ENCODE data around the gene SHC4.

Gene SHC4

DNA sequence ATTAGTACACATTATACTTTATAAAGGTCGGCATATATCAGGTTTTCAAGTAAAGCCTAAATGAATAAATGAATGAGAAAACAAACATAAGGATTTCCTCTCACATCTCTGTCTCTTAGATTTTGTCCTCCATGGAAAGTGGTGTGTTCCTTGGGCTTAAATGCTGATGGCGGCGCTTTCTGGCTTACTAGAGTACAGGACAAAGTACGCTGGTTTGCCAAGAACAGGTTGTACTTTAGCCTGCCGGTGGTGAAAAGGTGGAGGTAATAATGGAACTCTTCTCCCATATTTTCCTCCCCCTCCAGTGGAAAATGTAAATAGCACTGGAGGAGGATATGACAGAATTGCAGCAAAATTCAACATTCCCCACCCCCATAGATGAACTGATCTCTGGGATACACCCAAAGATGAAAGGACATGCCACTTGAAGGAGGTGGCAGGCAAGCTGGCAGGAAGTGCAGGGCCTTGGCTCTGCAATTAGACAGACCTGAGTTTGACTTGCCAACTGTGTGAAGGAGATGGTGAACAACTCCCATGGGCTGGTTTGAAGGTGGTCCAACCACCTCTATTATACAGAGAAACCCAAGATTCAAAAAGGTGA, 182.1 kb downstream of the SHC4 start:
- no peak overlapping the region for H2AFZ ChIP-seq (ENCODE audit: insufficient read depth, low read length, poor library complexity)
- H4K91ac ChIP-seq (ENCODE audit: low read depth, low read length): no peak overlapping the region
- H3K4me2 ChIP-seq (ENCODE audit: low read length): no peak overlapping the region
- H3K27ac ChIP-seq (ENCODE audit: low read depth, low read length): no peak overlapping the region
- H3K79me2 ChIP-seq (ENCODE audit: control insufficient read depth, insufficient read depth, low read length, poor library complexity): no peaks in the 10 kb centered on the region
- H3K14ac ChIP-seq (ENCODE audit: low read length): no peak overlapping the region
- H3K27me3 ChIP-seq (ENCODE audit: insufficient read depth, low read length): no peaks in the 10 kb centered on the region
- H3K9me3 ChIP-seq (ENCODE audit: insufficient read depth, low read depth, low read length): no peaks in the 10 kb centered on the region
- no peak overlapping the region for H4K8ac ChIP-seq (ENCODE audit: low read depth, low read length)
- no peak for DNase-seq
- no CpG with 5 or more reads among the region's 5 CpGs for WGBS (ENCODE audit: extremely low coverage, insufficient coverage, insufficient read length)
- H3K79me1 ChIP-seq (ENCODE audit: low read length): no peaks in the 10 kb centered on the region
- peaks cover 0 to 6% of the 10 kb centered on the region in 2 experiments for H3K36me3 ChIP-seq (ENCODE audit: control insufficient read depth in 1 of 2, insufficient read depth in 2 of 2, low read length in 2 of 2)
- H2BK5ac ChIP-seq (ENCODE audit: low read depth, low read length, poor library complexity): no peak overlapping the region
- no peak overlapping the region for H3K4ac ChIP-seq (ENCODE audit: low read depth, low read length)
- no peak overlapping the region for H2BK12ac ChIP-seq (ENCODE audit: low read length)
- H3K9ac ChIP-seq (ENCODE audit: low read length): no peak overlapping the region
- no peaks in the 10 kb centered on the region for H3K4me1 ChIP-seq (ENCODE audit: control insufficient read depth in 1 of 2, insufficient read depth in 2 of 2, low read length in 2 of 2)
- no peak overlapping the region for H3K23ac ChIP-seq (ENCODE audit: low read length)
- peak overlapping the region; percentile 14 for H3K4me3 ChIP-seq (ENCODE audit: low read depth, low read length)
- no peak overlapping the region for H2BK120ac ChIP-seq (ENCODE audit: insufficient read depth, low read length, poor library complexity)
- H2AK5ac ChIP-seq (ENCODE audit: low read length): no peak overlapping the region
- H4K12ac ChIP-seq (ENCODE audit: low read depth, low read length): no peak overlapping the region
- no peak overlapping the region for H3K18ac ChIP-seq (ENCODE audit: low read length)

DNA sequence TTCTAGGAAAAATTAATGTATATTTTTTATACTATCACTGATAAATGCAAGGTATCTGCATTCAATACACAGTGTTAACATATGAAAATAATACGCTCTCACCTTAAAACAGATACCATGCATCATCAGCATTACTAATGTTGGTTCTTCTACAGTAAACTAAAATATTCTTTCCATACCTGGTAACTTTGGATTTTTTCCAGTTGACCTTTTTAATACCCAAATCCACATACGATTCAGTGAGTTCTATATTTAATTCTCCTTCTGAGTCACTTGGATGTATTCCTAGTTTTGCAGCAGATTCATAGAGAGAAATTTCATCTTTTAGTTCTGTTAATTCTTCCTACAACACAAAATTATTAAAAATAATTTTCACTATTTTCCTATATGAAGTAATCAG, 182.7 kb downstream of the SHC4 start:
- no peak overlapping the region for H3K9ac ChIP-seq (ENCODE audit: low read length)
- no peak overlapping the region for H2AFZ ChIP-seq (ENCODE audit: insufficient read depth, low read length, poor library complexity)
- no peak overlapping the region for H3K4me3 ChIP-seq (ENCODE audit: low read depth, low read length)
- H3K27ac ChIP-seq (ENCODE audit: low read depth, low read length): no peak overlapping the region
- no peak overlapping the region for H2AK5ac ChIP-seq (ENCODE audit: low read length)
- H4K12ac ChIP-seq (ENCODE audit: low read depth, low read length): no peak overlapping the region
- no peaks in the 10 kb centered on the region for H3K79me1 ChIP-seq (ENCODE audit: low read length)
- H3K4ac ChIP-seq (ENCODE audit: low read depth, low read length): no peak overlapping the region
- peaks cover 0 to 6% of the 10 kb centered on the region in 2 experiments for H3K36me3 ChIP-seq (ENCODE audit: control insufficient read depth in 1 of 2, insufficient read depth in 2 of 2, low read length in 2 of 2)
- no peak overlapping the region for H3K23ac ChIP-seq (ENCODE audit: low read length)
- no peaks in the 10 kb centered on the region for H3K27me3 ChIP-seq (ENCODE audit: insufficient read depth, low read length)
- H4K8ac ChIP-seq (ENCODE audit: low read depth, low read length): no peak overlapping the region
- DNase-seq: no peak
- H3K9me3 ChIP-seq (ENCODE audit: insufficient read depth, low read depth, low read length): no peaks in the 10 kb centered on the region
- H3K18ac ChIP-seq (ENCODE audit: low read length): no peak overlapping the region
- H3K79me2 ChIP-seq (ENCODE audit: control insufficient read depth, insufficient read depth, low read length, poor library complexity): no peaks in the 10 kb centered on the region
- no peak overlapping the region for H2BK120ac ChIP-seq (ENCODE audit: insufficient read depth, low read length, poor library complexity)
- no peak overlapping the region for H3K4me2 ChIP-seq (ENCODE audit: low read length)
- H3K14ac ChIP-seq (ENCODE audit: low read length): no peak overlapping the region
- no peak overlapping the region for H2BK12ac ChIP-seq (ENCODE audit: low read length)
- H3K4me1 ChIP-seq (ENCODE audit: control insufficient read depth in 1 of 2, insufficient read depth in 2 of 2, low read length in 2 of 2): no peaks in the 10 kb centered on the region
- no CpG with 5 or more reads among the region's 2 CpGs for WGBS (ENCODE audit: extremely low coverage, insufficient coverage, insufficient read length)
- no peak overlapping the region for H4K91ac ChIP-seq (ENCODE audit: low read depth, low read length)
- H2BK5ac ChIP-seq (ENCODE audit: low read depth, low read length, poor library complexity): no peak overlapping the region

DNA sequence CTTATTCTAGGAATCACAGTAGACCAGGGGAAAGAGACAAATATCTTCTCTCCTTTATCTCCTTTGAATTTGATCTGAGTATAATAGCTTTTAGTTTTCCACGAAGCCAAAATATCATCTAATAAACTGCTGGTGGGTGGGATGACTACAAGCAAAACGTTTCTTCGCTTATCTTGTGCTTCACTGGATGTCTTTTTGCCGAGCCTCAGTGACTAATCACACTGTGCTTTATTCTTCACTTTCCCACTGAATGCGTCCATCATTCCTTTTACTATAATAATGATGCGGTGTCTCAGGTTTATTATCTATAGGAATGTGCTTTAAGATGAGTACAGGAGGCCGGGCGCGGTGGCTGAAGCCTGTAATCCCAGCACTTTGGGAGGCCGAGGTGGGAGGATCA, 185.4 kb downstream of the SHC4 start:
- no peak overlapping the region for H2BK12ac ChIP-seq (ENCODE audit: low read length)
- no peaks in the 10 kb centered on the region for H3K79me2 ChIP-seq (ENCODE audit: control insufficient read depth, insufficient read depth, low read length, poor library complexity)
- H3K79me1 ChIP-seq (ENCODE audit: low read length): no peaks in the 10 kb centered on the region
- H3K4me1 ChIP-seq (ENCODE audit: control insufficient read depth in 1 of 2, insufficient read depth in 2 of 2, low read length in 2 of 2): no peaks in the 10 kb centered on the region
- DNase-seq: no peak
- no peak overlapping the region for H3K27ac ChIP-seq (ENCODE audit: low read depth, low read length)
- WGBS (ENCODE audit: extremely low coverage, insufficient coverage, insufficient read length): no CpG with 5 or more reads among the region's 10 CpGs
- no peak overlapping the region for H3K14ac ChIP-seq (ENCODE audit: low read length)
- no peaks in the 10 kb centered on the region for H3K9me3 ChIP-seq (ENCODE audit: insufficient read depth, low read depth, low read length)
- no peaks in the 10 kb centered on the region for H3K27me3 ChIP-seq (ENCODE audit: insufficient read depth, low read length)
- no peak overlapping the region for H3K4me2 ChIP-seq (ENCODE audit: low read length)
- no peak overlapping the region for H2AFZ ChIP-seq (ENCODE audit: insufficient read depth, low read length, poor library complexity)
- H3K4ac ChIP-seq (ENCODE audit: low read depth, low read length): no peak overlapping the region
- no peak overlapping the region for H3K4me3 ChIP-seq (ENCODE audit: low read depth, low read length)
- no peak overlapping the region for H2AK5ac ChIP-seq (ENCODE audit: low read length)
- H3K36me3 ChIP-seq (ENCODE audit: control insufficient read depth in 1 of 2, insufficient read depth in 2 of 2, low read length in 2 of 2): peaks cover 0 to 6% of the 10 kb centered on the region in 2 experiments
- H3K9ac ChIP-seq (ENCODE audit: low read length): no peak overlapping the region
- no peak overlapping the region for H4K12ac ChIP-seq (ENCODE audit: low read depth, low read length)
- H3K18ac ChIP-seq (ENCODE audit: low read length): no peak overlapping the region
- H3K23ac ChIP-seq (ENCODE audit: low read length): no peak overlapping the region
- no peak overlapping the region for H2BK5ac ChIP-seq (ENCODE audit: low read depth, low read length, poor library complexity)
- no peak overlapping the region for H2BK120ac ChIP-seq (ENCODE audit: insufficient read depth, low read length, poor library complexity)
- H4K91ac ChIP-seq (ENCODE audit: low read depth, low read length): no peak overlapping the region
- no peak overlapping the region for H4K8ac ChIP-seq (ENCODE audit: low read depth, low read length)

DNA sequence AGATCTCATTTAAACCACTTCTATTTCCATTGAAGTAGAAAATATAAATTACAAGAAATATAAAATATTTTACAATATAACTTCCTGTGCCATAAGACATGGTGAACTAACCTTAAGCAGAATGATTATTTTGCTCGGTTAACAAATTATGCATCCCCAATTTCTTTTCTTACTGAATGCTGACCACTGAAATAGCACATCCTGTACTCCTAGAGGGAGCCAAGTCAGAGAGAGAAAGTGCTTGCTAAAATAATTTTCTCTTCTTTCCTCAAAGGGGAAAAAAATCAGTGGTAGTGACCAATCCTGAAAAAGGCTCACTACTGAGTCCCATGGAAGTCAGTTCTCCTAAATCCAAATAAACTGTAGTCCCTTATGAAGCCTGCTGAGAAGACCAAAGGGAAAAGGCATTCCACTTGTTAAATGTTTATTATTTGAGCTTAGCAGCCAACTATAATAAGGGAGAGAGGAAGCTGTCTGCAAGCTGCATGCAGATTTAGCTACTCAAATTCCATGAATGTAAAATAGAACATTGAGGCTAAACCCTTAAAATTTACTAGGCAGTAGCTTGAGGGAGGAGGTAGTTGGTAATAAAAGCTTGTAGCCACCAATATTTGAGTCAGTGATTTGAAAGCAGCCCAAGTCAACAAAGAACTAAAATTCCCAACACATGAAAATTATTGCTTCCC, 185.9 kb downstream of the SHC4 start:
- no peak overlapping the region for H2BK12ac ChIP-seq (ENCODE audit: low read length)

More for the DNA sequence above, 185.9 kb downstream of the SHC4 start:
- H4K91ac ChIP-seq (ENCODE audit: low read depth, low read length): no peak overlapping the region
- H3K79me1 ChIP-seq (ENCODE audit: low read length): no peaks in the 10 kb centered on the region
- H3K4ac ChIP-seq (ENCODE audit: low read depth, low read length): no peak overlapping the region
- no peak for DNase-seq
- H3K9me3 ChIP-seq (ENCODE audit: insufficient read depth, low read depth, low read length): no peaks in the 10 kb centered on the region
- no peak overlapping the region for H3K9ac ChIP-seq (ENCODE audit: low read length)
- H3K4me2 ChIP-seq (ENCODE audit: low read length): no peak overlapping the region
- no peaks in the 10 kb centered on the region for H3K79me2 ChIP-seq (ENCODE audit: control insufficient read depth, insufficient read depth, low read length, poor library complexity)
- no peak overlapping the region for H2BK5ac ChIP-seq (ENCODE audit: low read depth, low read length, poor library complexity)
- H3K27ac ChIP-seq (ENCODE audit: low read depth, low read length): no peak overlapping the region
- H4K12ac ChIP-seq (ENCODE audit: low read depth, low read length): no peak overlapping the region
- H3K18ac ChIP-seq (ENCODE audit: low read length): no peak overlapping the region
- no peak overlapping the region for H4K8ac ChIP-seq (ENCODE audit: low read depth, low read length)
- no peak overlapping the region for H2AFZ ChIP-seq (ENCODE audit: insufficient read depth, low read length, poor library complexity)
- no peak overlapping the region for H2BK120ac ChIP-seq (ENCODE audit: insufficient read depth, low read length, poor library complexity)
- no peak overlapping the region for H3K23ac ChIP-seq (ENCODE audit: low read length)
- no peak overlapping the region for H3K14ac ChIP-seq (ENCODE audit: low read length)
- no peak overlapping the region for H3K4me3 ChIP-seq (ENCODE audit: low read depth, low read length)
- no peak overlapping the region for H2AK5ac ChIP-seq (ENCODE audit: low read length)
- no peaks in the 10 kb centered on the region for H3K4me1 ChIP-seq (ENCODE audit: control insufficient read depth in 1 of 2, insufficient read depth in 2 of 2, low read length in 2 of 2)
- H3K27me3 ChIP-seq (ENCODE audit: insufficient read depth, low read length): no peaks in the 10 kb centered on the region
- H3K36me3 ChIP-seq (ENCODE audit: control insufficient read depth in 1 of 2, insufficient read depth in 2 of 2, low read length in 2 of 2): peaks cover 0 to 6% of the 10 kb centered on the region in 2 experiments
- no CpG with 5 or more reads among the region's 1 CpG for WGBS (ENCODE audit: extremely low coverage, insufficient coverage, insufficient read length)
